A549 (cell line): ENCODE measurements around the gene LCP1. TPM values are rescaled to one million over a fixed set of nuclear protein-coding genes. Genes with fewer than 3 reads are reported as not detected.

Experiments
- ATAC-seq, 2 experiments: fragments of 200-7000 bp in 1 of 2; fragments of >200 bp in 1 of 2; cut with Nextera tagmentation in 1 of 2; cut with Tn5 transposase in 1 of 2; 3 replicates each; pipeline versions ENCODE4 v1.8.0 to v1.9.1; 2018 to 2020; ENCODE audit warnings: mild to moderate bottlenecking in 1 of 2, moderate library complexity in 1 of 2
- CTCF ChIA-PET: fragments of 300-600 bp; sonication (Branson Sonifier 250); formaldehyde crosslinking; extraction: SDS; loops from one replicate; lab custom pipeline; 2021; ENCODE audit warnings: antibody characterized with exemption, inconsistent platforms; lab: Yijun Ruan, JAX
- POLR2A ChIA-PET: fragments of 350-600 bp; formaldehyde crosslinking; extraction: SDS; loops from one replicate; lab custom pipeline; 2021; ENCODE audit warnings: antibody characterized with exemption, inconsistent platforms; lab: Yijun Ruan, JAX
- DNase-seq, 2 experiments: peaks; one replicate each; pipeline versions ENCODE4 v3.0.0 to v3.0.0-alpha.2; 2011 to 2016; ENCODE audit warnings: low read depth in 1 of 2, low spot score in 1 of 2
- FAIRE-seq: peaks from 2 replicates; lab custom pipeline; 2011; peaks lifted over from hg19 to GRCh38; lab: Jason Lieb, UNC
- H3K27ac ChIP-seq, 2 experiments: fragments of >200 bp; sonication (Bioruptor Twin); formaldehyde crosslinking; 3 replicates each; pipeline ENCODE4 v1.5.1; 2016 to 2017
- H3K4me1 ChIP-seq: fragments of >200 bp; sonication (Bioruptor Twin); formaldehyde crosslinking; 3 replicates; pipeline ENCODE4 v1.6.1; 2016
- H3K4me2 ChIP-seq: fragments of >200 bp; sonication (Bioruptor Twin); formaldehyde crosslinking; 3 replicates; pipeline ENCODE4 v1.6.1; 2016
- H3K4me3 ChIP-seq: fragments of >200 bp; sonication (Bioruptor Twin); formaldehyde crosslinking; 3 replicates; pipeline ENCODE4 v1.5.1; 2016
- H3K9me3 ChIP-seq: fragments of >200 bp; sonication (Bioruptor Twin); formaldehyde crosslinking; 3 replicates; pipeline ENCODE4 v1.6.1; 2016
- CBX8 ChIP-seq: fragments of 200-600 bp; sonication (generic); IDR thresholded peaks from 2 replicates; pipeline ENCODE4 v1.6.1; 2016
- EHF ChIP-seq: fragments of 250-450 bp; sonication (Bioruptor Pico); IDR thresholded peaks from 2 replicates; pipeline ENCODE4 v1.5.0; 2020; ENCODE audit warnings: mild to moderate bottlenecking
- EHMT2 ChIP-seq: fragments of 200-600 bp; sonication (generic); IDR thresholded peaks from 2 replicates; pipeline ENCODE4 v1.6.1; 2016; ENCODE audit warnings: antibody characterized with exemption, low read depth, mild to moderate bottlenecking, moderate library complexity
- EP300 ChIP-seq, 2 experiments: fragments of >200 bp; sonication (Bioruptor Twin); formaldehyde crosslinking; IDR thresholded peaks; 2 replicates in 1 of 2; 3 replicates in 1 of 2; pipeline ENCODE4 v1.6.1; 2016 to 2017
- ESRRA ChIP-seq: fragments of 150-350 bp; IDR thresholded peaks from 2 replicates; pipeline ENCODE4 v1.6.1; 2014; ENCODE audit warnings: mild to moderate bottlenecking, low read length, borderline replicate concordance
- FOSL2 ChIP-seq, 2 experiments: fragments of 450-650 bp in 1 of 2; fragments of >200 bp in 1 of 2; sonication (Bioruptor Twin) in 1 of 2; formaldehyde crosslinking; IDR thresholded peaks; 2 replicates each; pipeline versions ENCODE4 v1.5.0 to v1.6.1; 2016 to 2020; ENCODE audit warnings: mild to moderate bottlenecking in 1 of 2, moderate library complexity in 1 of 2
- GATA3 ChIP-seq: IDR thresholded peaks from 2 replicates; pipeline ENCODE4 v1.6.1; 2012; ENCODE audit warnings: borderline replicate concordance
- HOXA7 ChIP-seq: fragments of 250-450 bp; sonication (Bioruptor Pico); IDR thresholded peaks from 2 replicates; pipeline ENCODE4 v1.5.0; 2020; ENCODE audit warnings: mild to moderate bottlenecking, moderate library complexity
- HOXB13 ChIP-seq: fragments of 250-450 bp; sonication (Bioruptor Pico); IDR thresholded peaks from 2 replicates; pipeline ENCODE4 v1.5.0; 2020; ENCODE audit warnings: low read depth, mild to moderate bottlenecking, moderate library complexity
- JUNB ChIP-seq: fragments of >200 bp; sonication (Bioruptor Twin); formaldehyde crosslinking; IDR thresholded peaks from 2 replicates; pipeline ENCODE4 v1.6.1; 2016
- KDM1A ChIP-seq: fragments of 200-600 bp; sonication (generic); IDR thresholded peaks from 2 replicates; pipeline ENCODE4 v1.6.1; 2016; ENCODE audit warnings: low read depth, mild to moderate bottlenecking
- MAFK ChIP-seq: fragments of 450-650 bp; IDR thresholded peaks from 2 replicates; pipeline ENCODE4 v1.6.1; 2014; ENCODE audit not compliant: partially characterized antibody
- NPAS2 ChIP-seq: fragments of 250-450 bp; sonication (Bioruptor Pico); IDR thresholded peaks from 2 replicates; pipeline ENCODE4 v1.8.0; 2022; ENCODE audit warnings: mild to moderate bottlenecking, moderate library complexity, borderline replicate concordance
- NR3C1 ChIP-seq: fragments of >200 bp; sonication (Bioruptor Twin); formaldehyde crosslinking; IDR thresholded peaks from 3 replicates; pipeline ENCODE4 v1.6.1; 2017
- RAD21 ChIP-seq, 2 experiments: fragments of >200 bp in 1 of 2; sonication (Bioruptor Twin) in 1 of 2; formaldehyde crosslinking in 1 of 2; IDR thresholded peaks in 1 of 2; conservative IDR thresholded peaks in 1 of 2; 2 replicates in 1 of 2; 3 replicates in 1 of 2; pipeline ENCODE4 v1.6.1; 2012 to 2018; ENCODE audit warnings: inconsistent platforms in 1 of 2
- RARB ChIP-seq: fragments of 250-450 bp; sonication (Bioruptor Pico); IDR thresholded peaks from 2 replicates; pipeline ENCODE4 v1.8.0; 2021; ENCODE audit warnings: mild to moderate bottlenecking, moderate library complexity
- RCOR1 ChIP-seq: fragments of 150-350 bp; IDR thresholded peaks from 2 replicates; pipeline ENCODE4 v1.6.1; 2014; ENCODE audit warnings: antibody characterized with exemption, low read length, low read depth
- RFX5 ChIP-seq: fragments of 450-650 bp; IDR thresholded peaks from 2 replicates; pipeline ENCODE4 v1.7.1; 2014; ENCODE audit warnings: antibody characterized with exemption, mild to moderate bottlenecking, moderate library complexity
- SMC3 ChIP-seq: fragments of >200 bp; sonication (Bioruptor Twin); formaldehyde crosslinking; IDR thresholded peaks from 3 replicates; pipeline ENCODE4 v1.6.1; 2018; ENCODE audit warnings: inconsistent platforms
- TP53 ChIP-seq: fragments of 250-450 bp; sonication (Bioruptor Pico); IDR thresholded peaks from 2 replicates; pipeline ENCODE4 v1.5.0; 2021; ENCODE audit warnings: mild to moderate bottlenecking, moderate library complexity
- ZFP36 ChIP-seq: fragments of 450-650 bp; IDR thresholded peaks from 2 replicates; pipeline ENCODE4 v1.6.1; 2014; ENCODE audit warnings: borderline replicate concordance; ENCODE audit not compliant: partially characterized antibody
- ZSCAN20 ChIP-seq: fragments of 250-450 bp; sonication (Bioruptor Pico); IDR thresholded peaks from 2 replicates; pipeline ENCODE4 v1.8.0; 2022; ENCODE audit warnings: mild to moderate bottlenecking, moderate library complexity
- WGBS: methylation state at CpG from one replicate; pipeline ENCODE4 v1.1.6; 2017; ENCODE audit errors: missing lambda C conversion rate; 5-methylcytosine and 5-hydroxymethylcytosine counted together
- polyA plus RNA-seq, 4 experiments: library from polyadenylated mRNA; depleted of rRNA in 3 of 4; stranded (reverse); fragments of >200 nt; fragmentation: RNase III in 1 of 4; extraction: RNeasy Plus Mini Kit Qiagen cat#74134 plus additional on column Dnase treatment in 1 of 4; gene quantifications; 2 replicates in 3 of 4; 3 replicates in 1 of 4; pipeline ENCODE4 v1.2.3, GENCODE V29; 2011 to 2017
- TF ChIP-seq, protein P1 (sequence below): fragments of >200 bp; sonication (Bioruptor Twin); formaldehyde crosslinking; IDR thresholded peaks from 3 replicates; pipeline ENCODE4 v1.6.1; 2016
- TF ChIP-seq, protein P2 (sequence below): IDR thresholded peaks from 2 replicates; pipeline ENCODE4 v1.6.1; 2012
- TF ChIP-seq, protein P3 (sequence below): fragments of 250-450 bp; sonication (Bioruptor Pico); IDR thresholded peaks from 2 replicates; pipeline ENCODE4 v1.5.0; 2021; ENCODE audit warnings: mild to moderate bottlenecking, moderate library complexity, borderline replicate concordance
- TF ChIP-seq, protein P4 (sequence below): IDR thresholded peaks from 2 replicates; pipeline ENCODE4 v1.6.1; 2012
- TF ChIP-seq, protein P5 (sequence below): fragments of 250-450 bp; sonication (Bioruptor Pico); IDR thresholded peaks from 2 replicates; pipeline ENCODE4 v1.5.0; 2020; ENCODE audit warnings: low read depth, mild to moderate bottlenecking, moderate library complexity
- TF ChIP-seq, protein P6 (sequence below): fragments of 450-650 bp; IDR thresholded peaks from 2 replicates; pipeline ENCODE4 v1.6.1; 2014; ENCODE audit warnings: antibody characterized with exemption

LCP1 gene
- polyA plus RNA-seq, 2 of the 4 experiments (the other 2 are of a cell fraction), result 0.09 to 0.19 TPM

DNA sequence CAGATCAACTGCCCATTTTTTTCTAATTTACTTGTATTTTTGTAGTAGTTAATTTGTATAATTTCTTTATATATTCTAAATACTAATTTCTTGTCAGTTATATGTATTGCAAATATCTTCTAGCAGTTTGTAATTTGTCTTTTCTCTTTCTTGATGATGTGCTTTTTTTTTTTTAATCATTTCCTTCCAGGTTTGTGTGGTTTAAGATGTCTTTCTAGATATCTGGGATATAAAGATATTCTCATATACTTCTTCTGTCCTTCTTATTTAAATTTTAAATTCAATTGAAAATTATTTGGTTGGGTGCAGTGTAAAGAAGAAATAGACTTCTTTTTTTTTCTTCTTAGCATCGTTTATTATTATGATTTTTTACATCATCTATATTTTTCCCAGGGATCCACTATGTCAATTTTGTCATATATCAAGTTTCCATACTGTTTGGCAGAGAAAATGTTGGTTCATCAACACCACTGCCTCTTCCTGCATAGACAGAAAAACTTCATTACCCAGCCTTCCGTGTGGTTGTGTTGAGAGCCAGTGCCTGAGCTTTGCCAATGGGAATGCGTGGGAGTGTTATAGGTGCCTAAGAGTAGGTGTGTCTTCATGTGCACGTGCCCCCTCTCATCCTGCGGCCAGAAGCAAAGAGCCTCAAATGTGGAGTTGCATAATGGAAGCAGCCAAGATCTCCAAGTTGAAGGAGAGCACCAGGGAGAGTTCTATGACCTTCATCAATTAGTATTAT lies 93.0 kb downstream of the LCP1 start:
- ChIA-PET POLR2A (no interaction called here), CTCF (no interaction called here)
- no peak overlapping the region for H3K4me2 ChIP-seq
- ATAC-seq (no peak), FAIRE-seq (no peak), DNase-seq (no peak)
- H3K27ac ChIP-seq, result no peak overlapping the region
- no peaks in the 10 kb centered on the region for H3K9me3 ChIP-seq
- WGBS, result 67% methylated on average over 5 of the region's 5 CpGs
- H3K4me3 ChIP-seq, result no peak overlapping the region
- TF ChIP-seq, protein P1, sequence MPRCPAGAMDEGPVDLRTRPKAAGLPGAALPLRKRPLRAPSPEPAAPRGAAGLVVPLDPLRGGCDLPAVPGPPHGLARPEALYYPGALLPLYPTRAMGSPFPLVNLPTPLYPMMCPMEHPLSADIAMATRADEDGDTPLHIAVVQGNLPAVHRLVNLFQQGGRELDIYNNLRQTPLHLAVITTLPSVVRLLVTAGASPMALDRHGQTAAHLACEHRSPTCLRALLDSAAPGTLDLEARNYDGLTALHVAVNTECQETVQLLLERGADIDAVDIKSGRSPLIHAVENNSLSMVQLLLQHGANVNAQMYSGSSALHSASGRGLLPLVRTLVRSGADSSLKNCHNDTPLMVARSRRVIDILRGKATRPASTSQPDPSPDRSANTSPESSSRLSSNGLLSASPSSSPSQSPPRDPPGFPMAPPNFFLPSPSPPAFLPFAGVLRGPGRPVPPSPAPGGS, result no peak
- TF ChIP-seq ZFP36 (no peak), KDM1A (no peak), JUNB (no peak), SMC3 (no peak), ZSCAN20 (CRISPR knock-in tag) (no peak), NR3C1 (no peak)
- TF ChIP-seq, protein P2, sequence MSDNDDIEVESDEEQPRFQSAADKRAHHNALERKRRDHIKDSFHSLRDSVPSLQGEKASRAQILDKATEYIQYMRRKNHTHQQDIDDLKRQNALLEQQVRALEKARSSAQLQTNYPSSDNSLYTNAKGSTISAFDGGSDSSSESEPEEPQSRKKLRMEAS, result no peak
- TF ChIP-seq, protein P3, sequence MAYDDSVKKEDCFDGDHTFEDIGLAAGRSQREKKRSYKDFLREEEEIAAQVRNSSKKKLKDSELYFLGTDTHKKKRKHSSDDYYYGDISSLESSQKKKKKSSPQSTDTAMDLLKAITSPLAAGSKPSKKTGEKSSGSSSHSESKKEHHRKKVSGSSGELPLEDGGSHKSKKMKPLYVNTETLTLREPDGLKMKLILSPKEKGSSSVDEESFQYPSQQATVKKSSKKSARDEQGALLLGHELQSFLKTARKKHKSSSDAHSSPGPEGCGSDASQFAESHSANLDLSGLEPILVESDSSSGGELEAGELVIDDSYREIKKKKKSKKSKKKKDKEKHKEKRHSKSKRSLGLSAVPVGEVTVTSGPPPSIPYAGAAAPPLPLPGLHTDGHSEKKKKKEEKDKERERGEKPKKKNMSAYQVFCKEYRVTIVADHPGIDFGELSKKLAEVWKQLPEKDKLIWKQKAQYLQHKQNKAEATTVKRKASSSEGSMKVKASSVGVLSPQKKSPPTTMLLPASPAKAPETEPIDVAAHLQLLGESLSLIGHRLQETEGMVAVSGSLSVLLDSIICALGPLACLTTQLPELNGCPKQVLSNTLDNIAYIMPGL (CRISPR knock-in tag), result no peak
- H3K4me1 ChIP-seq, result no peaks in the 10 kb centered on the region

DNA sequence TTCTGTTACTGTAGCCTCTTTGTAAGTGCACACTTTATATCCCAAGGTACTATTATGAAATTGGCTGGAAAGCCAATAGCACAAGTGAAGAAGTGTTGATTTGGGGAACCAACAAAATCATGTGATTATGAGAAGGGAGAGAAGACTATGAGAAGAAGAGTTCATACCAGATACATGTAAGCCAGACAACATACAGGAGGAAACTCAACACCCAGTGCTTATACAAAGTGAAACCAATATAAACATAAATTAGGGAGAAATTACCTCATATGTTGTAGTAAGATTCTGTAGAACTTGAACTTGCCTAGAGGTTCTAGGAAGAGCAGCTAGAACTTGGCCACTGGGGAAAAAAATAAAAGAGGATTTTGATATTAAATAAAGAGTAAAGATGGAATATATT lies 94.5 kb downstream of the LCP1 start:
- ATAC-seq (no peak), DNase-seq (no peak), FAIRE-seq (no peak)
- POLR2A ChIA-PET, result no interaction called here
- no peak overlapping the region for H3K27ac ChIP-seq
- CTCF ChIA-PET, result no interaction called here
- H3K4me1 ChIP-seq, result no peaks in the 10 kb centered on the region
- no peaks in the 10 kb centered on the region for H3K9me3 ChIP-seq
- H3K4me3 ChIP-seq, result 0 out of 3 replicates have a peak overlapping the region, but pooled peaks have one; percentile 12
- TF ChIP-seq, protein P2, result no peak
- TF ChIP-seq ZSCAN20 (CRISPR knock-in tag) (no peak), FOSL2 (IDR thresholded peaks at IDR 0.05) (no peak), FOSL2 (CRISPR knock-in tag; IDR thresholded peaks at IDR 0.05) (no peak), CBX8 (no peak), HOXB13 (no peak), JUNB (no peak), EHF (no peak), ESRRA (no peak), RARB (CRISPR knock-in tag) (no peak), RAD21 (conservative IDR thresholded peaks at IDR 0.05 in 1 of 2, IDR thresholded peaks at IDR 0.05 in 1 of 2) (no peak), RCOR1 (no peak), ZFP36 (no peak), TP53 (CRISPR knock-in tag) (no peak)
- H3K4me2 ChIP-seq, result peak overlapping the region; percentile 69

DNA sequence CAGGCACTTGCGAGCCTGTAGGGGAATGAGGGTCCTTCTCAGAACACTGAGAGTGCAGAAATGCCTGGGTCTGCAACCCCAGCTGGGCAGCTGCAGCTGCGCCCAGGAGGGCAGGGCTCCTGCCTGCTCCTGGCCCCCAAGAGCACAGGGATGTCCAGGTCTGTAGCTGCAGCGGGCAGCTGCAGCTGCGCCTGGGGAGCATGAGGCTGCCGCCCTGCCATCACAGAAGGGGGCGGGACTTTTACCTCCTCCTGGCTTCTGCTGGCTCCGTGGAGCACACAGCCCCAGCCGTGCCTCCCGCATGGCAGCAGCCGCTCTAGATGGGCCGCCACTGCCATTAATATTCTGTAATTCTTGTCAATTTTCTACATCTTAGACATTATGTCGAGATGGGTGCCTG lies 95.0 kb downstream of the LCP1 start:
- POLR2A ChIA-PET, result no interaction called here
- Histone ChIP-seq H3K9me3 (no peaks in the 10 kb centered on the region), H3K4me1 (no peaks in the 10 kb centered on the region), H3K27ac (no peak overlapping the region), H3K4me3 (peak overlapping the region; percentile 12; the same call in 1 of the 3 replicates), H3K4me2 (peak overlapping the region; percentile 69)
- peak; percentile 78 to 95; a peak in 5 of 6 replicates for ATAC-seq
- CTCF ChIA-PET, result interaction anchor here (1.1 kb wide), 1 partner anchor 40 kb away, joined by 4 read pairs; no protein-coding TSS in a partner anchor
- WGBS, result 14% methylated on average over 6 of the region's 12 CpGs
- no peak for FAIRE-seq
- no peak for TF ChIP-seq EP300 (IDR thresholded peaks at IDR 0.05)
- no peak for TF ChIP-seq GATA3
- TF ChIP-seq RFX5, result no peak
- no peak for TF ChIP-seq FOSL2 (IDR thresholded peaks at IDR 0.05)
- no peak for TF ChIP-seq FOSL2 (CRISPR knock-in tag; IDR thresholded peaks at IDR 0.05)
- TF ChIP-seq, protein P4, sequence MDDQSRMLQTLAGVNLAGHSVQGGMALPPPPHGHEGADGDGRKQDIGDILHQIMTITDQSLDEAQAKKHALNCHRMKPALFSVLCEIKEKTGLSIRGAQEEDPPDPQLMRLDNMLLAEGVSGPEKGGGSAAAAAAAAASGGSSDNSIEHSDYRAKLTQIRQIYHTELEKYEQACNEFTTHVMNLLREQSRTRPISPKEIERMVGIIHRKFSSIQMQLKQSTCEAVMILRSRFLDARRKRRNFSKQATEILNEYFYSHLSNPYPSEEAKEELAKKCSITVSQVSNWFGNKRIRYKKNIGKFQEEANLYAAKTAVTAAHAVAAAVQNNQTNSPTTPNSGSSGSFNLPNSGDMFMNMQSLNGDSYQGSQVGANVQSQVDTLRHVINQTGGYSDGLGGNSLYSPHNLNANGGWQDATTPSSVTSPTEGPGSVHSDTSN, result no peak
- TF ChIP-seq NR3C1, result no peak
- TF ChIP-seq NPAS2 (CRISPR knock-in tag), result no peak
- TF ChIP-seq HOXA7 (CRISPR knock-in tag), result no peak
- TF ChIP-seq, protein P5, sequence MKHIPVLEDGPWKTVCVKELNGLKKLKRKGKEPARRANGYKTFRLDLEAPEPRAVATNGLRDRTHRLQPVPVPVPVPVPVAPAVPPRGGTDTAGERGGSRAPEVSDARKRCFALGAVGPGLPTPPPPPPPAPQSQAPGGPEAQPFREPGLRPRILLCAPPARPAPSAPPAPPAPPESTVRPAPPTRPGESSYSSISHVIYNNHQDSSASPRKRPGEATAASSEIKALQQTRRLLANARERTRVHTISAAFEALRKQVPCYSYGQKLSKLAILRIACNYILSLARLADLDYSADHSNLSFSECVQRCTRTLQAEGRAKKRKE, result no peak
- no peak for TF ChIP-seq RARB (CRISPR knock-in tag)
- TF ChIP-seq EHMT2, result no peak
- TF ChIP-seq SMC3, result no peak
- no peak for TF ChIP-seq KDM1A
- TF ChIP-seq, protein P6, sequence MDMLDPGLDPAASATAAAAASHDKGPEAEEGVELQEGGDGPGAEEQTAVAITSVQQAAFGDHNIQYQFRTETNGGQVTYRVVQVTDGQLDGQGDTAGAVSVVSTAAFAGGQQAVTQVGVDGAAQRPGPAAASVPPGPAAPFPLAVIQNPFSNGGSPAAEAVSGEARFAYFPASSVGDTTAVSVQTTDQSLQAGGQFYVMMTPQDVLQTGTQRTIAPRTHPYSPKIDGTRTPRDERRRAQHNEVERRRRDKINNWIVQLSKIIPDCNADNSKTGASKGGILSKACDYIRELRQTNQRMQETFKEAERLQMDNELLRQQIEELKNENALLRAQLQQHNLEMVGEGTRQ, result no peak
- no peak for TF ChIP-seq MAFK
- no peak for DNase-seq
